ENCODE results near the gene UMPS.
"Not testable (repeated sequence)": the region's sequence is repeated elsewhere in the genome, so short reads cannot be mapped to it uniquely, and the experiment has no call there.

UMPS gene

DNA sequence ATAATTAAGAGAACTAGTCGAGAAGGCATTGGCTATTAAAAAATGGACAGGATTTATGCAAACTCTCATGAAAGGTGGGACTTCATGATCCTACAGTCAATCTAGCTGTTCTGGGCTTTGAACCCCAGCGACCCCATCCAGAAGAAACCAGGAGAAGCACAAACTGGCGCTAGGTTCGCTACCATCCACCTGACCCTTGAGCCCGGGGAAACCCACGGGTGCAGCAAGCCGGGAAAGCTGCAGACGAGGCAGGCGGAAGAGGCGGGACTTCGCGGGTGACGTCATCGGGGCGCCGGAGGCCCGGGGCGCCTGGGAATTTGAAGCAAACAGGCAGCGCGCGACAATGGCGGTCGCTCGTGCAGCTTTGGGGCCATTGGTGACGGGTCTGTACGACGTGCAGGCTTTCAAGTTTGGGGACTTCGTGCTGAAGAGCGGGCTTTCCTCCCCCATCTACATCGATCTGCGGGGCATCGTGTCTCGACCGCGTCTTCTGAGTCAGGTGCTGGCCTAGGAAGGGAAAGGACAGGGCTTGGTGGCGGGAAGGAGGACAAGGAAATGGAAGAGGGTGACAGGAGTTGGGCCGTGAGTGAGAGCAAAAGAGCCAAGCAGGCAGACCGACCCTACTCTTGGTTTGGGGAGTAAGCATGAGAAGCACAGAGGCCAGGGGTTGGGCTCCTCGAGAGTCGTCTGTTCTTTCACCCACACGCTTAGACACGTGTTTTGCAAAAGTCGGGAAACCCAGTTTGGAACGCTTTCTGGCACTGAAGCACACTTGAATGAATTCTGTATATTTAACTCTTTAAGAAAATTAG is at the start of gene UMPS:
UMPS (plus strand) TSS at position 324 of the 812 bp plus-strand sequence; CDS start at position 344, 20 bp downstream.
- peak; percentile 87 for DNase-seq (ENCODE audit: low read depth)

DNA sequence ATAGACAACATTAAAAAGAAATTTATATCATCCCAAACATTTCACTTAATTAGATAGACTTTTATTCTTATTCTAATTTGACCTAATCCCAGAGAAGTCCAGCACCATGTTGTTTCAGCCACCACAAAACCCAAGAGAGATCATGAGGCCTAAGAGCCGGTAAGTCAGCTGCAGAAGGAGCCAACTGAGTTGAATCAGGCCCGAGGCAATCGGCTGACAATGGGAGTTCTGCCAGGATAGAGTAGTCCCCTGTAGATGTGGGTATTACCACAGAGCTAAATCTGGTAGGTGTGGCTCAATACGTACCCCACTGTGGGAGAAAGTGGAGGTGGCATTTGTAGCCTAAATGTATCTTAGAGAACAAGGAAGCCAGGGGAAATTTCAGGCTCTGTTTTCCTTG is 49.7 kb upstream of the UMPS start:
- DNase-seq (ENCODE audit: low read depth): no peak

DNA sequence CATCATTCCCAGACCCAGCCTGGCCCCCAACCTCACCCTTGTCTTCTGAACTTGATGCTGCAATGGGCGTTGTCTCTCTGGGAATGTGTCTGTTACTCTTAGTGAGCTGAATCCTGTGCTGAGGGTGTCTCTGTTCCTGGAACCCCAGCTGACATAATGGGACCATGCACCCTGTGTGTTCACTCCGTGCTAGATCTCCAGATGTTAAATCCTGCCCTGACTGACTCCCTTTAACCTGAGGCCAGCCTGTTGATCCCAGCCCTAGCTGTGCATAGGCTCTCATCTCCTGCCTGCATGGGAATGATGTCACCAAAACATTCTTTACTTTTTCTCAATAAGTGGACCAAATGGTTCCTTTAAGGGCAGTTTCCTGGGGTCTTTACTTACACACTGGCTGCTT is 48.0 kb upstream of the UMPS start:
- no peak for DNase-seq (ENCODE audit: low read depth)

DNA sequence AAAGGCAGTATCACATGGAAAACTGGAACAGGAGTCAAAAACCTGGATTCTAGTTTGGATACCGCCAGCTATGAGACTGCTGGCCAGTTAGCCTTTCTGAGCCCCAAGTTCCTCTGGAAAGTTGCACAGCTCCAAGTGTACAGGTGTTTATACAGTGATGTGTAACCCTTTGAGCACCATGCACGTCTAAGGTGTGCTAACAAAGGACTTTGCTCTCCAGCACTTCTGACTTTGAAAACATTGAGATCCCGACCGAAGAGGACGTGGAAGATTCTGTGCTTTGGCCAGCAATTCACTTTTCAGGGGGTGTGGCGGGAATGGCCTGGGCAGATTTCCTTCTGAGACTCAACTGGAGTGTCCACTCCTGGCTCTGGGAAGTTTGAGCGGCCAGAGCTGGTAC is 45.8 kb upstream of the UMPS start:
- no peak for DNase-seq (ENCODE audit: low read depth)

DNA sequence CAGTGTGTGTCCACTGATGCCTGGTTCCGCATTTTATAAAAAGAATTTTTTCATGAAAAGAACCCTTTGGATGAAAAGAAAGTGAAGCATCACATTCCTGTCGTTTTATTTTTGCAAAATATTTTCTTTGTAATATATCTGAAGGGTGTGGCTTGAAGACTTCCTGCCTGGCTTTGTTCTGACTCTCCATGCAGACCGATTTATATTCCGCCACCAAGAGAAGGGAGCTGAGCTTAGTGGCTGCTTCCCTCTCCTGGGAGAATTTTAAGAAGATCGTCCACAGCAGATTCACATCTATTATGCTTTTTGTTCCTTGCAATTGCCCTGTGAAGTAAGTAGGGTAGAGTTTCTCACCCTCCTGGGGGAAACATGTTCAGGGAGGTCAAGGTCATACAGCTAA is 45.2 kb upstream of the UMPS start:
- DNase-seq (ENCODE audit: low read depth): no peak

DNA sequence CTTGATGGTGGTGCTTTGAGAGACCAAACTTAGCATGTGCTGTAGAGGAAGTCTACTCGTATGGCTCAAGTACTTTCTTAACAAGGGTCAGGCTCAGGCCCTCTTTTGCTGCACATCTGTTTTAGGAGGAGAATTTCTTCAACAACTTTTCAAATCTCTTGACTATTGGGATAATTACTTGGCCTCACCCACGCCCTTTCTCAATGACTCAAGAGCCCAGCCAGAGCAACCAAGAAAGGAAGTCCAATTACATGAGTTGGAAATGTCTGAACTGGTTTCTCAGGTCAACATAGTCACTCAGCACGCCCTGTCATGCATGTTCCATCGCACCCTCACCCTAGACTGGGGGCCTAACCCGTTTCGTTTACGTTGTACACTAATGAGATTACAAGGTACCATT is 44.8 kb upstream of the UMPS start:
- DNase-seq (ENCODE audit: low read depth): no peak

DNA sequence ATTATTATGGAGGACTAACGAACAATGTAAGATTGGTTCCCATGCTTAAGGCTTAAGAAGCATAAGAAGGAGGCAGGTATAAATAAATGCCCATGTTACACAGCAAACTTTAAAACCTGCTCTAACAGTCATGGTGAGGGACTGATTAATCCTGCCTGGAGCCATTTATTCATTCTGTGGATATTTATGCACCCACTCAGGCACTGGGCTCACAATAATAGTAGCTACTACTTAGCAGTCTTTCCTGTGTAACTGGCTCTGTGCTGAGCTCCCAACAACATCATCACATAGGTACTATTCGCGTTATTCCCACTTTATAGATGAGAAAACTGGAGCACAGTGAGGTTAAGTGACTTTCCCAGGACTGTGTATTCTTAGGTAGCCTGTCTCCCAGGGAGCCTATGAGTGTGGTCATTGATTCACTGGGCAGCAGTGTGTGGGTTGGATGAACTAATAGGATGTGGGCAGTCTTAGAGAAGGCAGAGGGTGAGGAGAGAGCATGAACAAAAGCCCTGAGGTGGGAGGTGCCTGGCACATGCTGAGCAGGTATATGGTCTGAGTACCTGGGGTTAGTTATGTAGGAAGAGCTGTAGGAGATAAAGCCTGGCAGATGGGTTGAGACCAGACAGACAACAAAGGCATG is 44.1 kb upstream of the UMPS start:
- no peak for DNase-seq (ENCODE audit: low read depth)

DNA sequence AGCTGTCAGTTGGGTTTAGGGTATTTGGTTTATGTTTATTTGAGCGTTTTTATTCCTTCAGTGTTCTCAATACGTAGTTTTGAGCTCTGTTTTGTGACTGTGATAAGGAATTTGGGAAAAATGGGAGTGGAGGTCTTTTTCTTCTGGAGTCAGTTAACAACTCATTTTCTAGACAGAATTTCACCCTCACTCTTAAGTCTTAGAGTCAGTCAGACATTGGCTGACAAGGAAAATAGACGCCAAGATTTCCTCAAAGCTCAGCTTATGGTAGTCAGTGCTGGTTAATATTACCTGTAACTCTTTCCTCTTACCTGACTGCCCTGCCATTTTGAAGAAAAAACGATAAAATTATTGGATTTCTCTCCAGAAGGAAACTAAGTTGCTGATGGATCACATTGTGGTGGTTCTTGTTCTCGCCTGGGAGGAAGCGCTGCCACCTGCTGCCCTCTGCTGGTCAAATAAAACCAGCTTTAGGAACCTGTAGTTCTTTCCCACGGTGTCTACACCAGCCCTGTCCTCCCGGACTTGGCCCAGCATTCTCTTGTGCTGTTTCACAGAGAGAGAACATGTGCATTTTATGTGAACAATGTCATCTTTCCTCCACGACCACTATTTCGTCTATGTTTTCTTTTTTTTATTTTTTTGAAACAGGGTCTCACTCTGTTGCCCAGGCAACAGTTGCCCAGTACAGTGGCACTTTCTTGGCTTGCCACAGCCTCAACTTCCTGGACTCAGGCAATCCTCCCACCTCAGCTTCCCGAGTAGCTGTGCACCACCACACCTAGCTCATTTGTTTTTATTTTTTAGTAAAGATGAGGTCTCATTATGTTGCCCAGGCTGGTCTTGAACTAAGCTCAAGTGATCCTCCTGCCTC is 41.4 kb upstream of the UMPS start:
- DNase-seq (ENCODE audit: low read depth): peak; percentile 61

DNA sequence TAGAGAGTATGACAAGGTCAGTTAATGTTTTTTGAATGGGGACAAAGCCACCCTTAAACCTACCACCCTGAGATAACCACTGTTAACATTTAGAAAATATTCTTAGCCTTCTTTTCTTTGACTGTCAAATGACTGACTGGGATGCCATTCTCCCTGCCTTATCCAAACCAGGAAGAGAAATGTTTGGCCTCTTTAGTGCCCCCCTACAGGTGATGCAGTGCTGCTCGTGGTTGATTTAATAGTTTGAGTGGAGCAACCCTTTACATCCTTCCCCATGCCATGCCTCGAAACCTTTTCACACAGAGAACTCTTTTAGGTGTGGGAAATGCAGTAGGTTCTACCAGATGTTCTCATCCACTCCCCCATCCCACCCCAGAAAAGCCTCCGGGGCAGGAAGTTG is 38.7 kb upstream of the UMPS start:
- no peak for DNase-seq (ENCODE audit: low read depth)

DNA sequence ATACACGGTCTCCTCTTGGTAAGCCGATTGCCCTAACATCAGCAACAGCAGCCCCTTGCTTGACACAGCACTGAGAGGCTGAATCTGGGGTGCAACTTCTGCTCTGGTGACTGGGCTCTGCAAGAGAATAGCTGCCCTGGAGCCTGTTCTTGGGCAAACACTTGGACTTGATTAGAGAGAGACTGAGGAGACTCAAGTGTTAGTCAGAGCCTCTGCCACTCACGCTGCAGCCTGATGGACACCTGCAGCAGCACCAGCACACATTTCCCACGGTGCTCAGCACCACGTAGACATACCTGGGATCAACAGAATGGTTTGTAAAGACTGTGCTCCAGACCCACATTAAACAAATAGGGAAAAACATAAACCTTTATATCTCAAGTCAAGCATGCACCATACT is 35.8 kb upstream of the UMPS start:
- no peak for DNase-seq (ENCODE audit: low read depth)

DNA sequence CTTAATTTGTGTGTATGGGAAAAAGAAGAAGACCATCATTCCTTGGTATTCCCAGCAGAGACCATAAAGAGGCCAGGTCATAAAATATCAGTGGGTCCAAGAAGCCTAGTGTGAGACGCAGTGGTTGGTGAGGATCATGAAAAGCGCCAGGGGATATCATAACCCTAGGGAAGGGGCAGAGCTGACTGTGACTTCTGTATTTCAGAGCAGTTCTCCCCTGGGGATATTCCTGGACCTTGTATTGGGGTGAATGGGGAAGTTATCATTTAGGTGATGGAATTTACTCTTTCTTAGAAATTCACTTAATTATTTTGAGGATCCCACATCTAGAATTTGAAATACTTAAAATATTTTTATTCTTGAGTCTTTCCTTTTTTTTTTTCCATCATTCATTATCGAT is 34.9 kb upstream of the UMPS start:
- DNase-seq (ENCODE audit: low read depth): no peak

DNA sequence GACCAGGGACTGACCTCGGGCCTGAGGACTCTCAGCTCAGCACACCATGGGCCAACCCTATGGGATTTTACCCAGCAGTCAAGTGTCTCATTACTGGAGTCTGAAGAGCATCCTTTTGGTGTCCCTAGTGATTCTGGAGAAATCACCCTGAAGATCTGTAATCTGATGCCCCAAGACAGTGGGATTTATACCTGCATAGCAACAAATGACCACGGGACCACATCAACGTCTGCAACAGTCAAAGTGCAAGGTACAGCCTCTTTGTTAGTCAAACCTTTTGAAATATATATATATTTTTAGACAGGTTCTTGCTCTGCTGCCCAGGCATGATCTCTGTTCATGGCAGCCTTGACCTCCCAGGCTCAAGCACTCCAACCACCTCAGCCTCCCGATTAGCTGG is 34.2 kb upstream of the UMPS start:
- DNase-seq (ENCODE audit: low read depth): no peak

DNA sequence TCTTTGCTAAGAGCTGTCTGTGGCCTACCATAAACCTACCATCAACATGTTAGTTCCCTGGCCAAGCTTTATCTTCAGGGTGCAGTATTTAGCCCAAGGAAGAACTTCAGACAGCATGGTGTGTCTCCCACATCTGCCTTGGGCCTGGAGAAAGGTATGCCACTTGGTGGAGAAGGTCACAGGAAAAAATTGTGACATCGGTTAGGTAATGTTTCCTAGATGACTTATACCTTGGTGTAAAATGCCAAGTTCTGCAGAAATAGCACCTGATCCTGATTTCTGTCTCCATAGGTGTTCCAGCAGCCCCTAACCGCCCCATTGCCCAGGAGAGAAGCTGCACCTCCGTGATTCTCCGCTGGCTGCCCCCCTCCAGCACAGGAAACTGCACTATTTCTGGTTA is 33.0 kb upstream of the UMPS start:
- DNase-seq (ENCODE audit: low read depth): no peak

DNA sequence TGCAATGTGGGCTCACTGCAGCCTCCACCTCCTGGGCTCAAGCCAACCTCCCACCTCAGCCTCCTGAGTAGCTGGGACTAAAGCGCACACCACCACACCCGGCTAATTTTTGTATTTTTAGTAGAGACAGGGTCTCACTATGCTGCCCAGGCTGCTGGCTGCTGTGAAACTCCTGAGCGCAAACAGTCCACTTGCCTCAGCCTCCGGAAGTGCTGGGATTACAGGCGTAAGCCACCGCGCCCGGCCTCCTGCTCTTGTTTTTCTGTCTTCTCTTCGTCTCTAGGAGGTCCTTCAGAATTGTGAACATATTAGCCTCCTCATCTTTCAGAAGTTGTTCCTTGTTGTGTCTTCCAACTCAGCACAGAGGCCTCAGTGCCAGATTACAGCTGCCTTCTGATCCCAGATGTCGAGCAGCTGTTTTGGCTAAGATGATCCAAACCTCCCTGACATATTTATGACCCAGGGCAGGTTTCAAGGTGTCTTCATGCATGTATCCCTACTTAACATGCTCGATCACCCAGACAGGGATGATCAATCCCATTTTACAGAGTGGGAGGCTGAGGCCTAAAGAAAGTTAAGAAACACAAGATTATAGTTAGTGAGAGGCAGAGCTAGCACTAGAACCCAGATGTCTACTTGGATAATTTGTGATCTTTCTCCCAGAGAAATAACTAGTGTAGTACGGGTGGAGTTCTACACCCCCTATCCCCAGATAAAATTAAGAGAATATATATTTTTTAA is 32.1 kb upstream of the UMPS start:
- DNase-seq (ENCODE audit: low read depth): no peak

DNA sequence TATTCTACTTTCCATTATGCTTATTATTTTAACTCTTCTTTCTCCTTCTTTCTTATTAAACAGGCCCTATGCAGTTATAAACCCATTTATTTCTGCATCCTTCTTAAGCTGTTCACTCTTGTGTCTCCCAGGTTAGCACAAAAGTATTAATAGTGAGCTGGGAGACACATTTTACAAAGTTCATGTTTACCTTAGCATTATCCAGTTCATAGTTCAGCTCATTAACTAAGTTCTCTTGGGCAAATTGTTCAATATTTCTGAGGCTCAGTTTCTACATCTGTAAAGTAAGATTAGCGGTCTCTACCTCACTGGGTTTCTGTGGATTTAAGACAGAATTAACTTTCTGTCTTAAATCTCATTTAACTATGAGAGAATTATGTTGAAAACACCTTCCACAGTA is 31.2 kb upstream of the UMPS start:
- no peak for DNase-seq (ENCODE audit: low read depth)

DNA sequence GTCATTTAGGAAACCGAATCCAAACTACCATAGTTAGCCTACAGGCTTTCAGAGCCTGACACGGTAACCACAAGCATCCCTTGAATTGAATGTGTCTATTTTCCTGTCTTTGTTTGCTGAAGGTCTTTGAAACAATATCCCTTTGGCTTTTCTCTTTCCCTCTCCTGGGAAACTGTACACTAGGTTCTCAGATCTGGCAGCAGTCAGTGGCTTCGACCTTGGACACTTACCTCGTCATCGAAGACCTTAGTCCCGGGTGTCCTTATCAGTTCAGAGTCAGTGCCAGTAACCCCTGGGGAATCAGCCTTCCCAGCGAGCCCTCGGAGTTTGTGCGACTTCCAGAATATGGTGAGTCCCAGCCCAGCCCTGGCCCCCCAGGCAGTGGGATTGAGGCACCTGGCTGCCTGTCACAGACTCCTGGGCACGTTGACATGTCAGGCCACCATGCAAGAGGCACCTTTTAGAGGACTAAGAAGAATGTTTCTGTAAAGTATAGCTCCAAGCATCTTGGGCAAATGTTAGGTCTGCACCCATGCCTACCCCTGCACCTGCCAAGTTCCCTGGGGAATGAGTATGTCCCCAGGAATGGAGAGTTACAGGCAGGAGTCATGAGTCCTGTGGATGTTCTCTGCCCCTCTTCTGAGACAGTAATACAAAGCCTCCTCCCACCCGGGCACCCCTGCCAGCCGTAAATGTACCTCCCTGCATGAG is 30.4 kb upstream of the UMPS start:
- DNase-seq (ENCODE audit: low read depth): no peak

DNA sequence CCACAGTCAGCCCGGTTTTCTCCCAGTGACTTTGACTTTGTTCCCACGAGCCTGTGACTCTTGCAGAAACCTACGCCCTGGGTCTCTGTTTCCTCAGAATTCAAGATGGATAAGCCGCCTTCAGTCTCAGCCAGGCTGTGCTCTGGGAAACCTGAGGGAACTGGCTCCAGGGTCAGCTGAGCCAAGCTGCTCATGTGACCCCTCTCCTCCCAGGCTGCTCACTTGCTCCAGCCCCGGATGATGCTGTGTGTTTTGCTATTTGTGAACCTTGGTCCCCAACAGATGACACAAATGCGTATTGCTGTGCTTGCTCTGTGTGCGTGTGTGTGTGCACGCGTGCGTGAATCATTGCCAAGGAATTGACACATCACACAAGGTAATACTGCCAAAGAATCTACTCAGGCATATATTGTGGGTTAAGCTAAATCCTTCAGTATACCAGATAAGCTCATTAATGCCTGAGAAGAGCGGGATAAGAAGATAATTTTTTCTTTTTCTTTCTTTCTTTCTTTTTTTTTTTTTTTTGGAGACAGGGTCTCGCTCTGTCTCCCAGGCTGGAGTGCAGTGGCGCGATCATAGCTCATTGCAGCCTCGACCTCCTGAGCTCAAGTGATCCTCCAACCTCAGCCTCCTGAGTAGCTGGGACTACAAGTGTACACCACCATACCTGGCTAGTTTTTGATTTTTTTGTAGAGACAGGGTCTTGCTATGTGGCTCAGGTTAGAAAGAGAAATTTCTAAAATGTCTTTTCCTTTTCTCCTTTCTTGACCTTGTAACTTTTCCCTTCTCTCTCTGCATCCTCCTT is 29.2 kb upstream of the UMPS start:
- DNase-seq (ENCODE audit: low read depth): no peak

DNA sequence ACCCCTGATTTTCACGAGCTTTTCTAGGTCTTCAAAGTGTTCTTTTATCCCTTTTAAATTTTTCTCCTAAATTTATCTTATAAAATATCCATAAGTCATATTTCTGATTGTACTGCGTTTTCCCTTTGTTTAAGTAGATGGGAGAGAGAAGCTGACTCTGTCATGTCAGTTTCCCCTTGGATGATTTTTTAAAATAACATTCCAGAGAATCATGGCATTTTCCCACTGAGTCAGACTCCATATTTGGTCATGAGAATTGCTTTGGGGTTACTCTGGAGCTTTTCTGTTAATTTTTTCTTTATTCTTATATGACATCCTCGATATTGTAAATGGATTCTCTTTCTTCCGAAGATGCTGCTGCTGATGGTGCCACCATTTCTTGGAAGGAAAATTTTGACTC is 28.6 kb upstream of the UMPS start:
- DNase-seq (ENCODE audit: low read depth): no peak

DNA sequence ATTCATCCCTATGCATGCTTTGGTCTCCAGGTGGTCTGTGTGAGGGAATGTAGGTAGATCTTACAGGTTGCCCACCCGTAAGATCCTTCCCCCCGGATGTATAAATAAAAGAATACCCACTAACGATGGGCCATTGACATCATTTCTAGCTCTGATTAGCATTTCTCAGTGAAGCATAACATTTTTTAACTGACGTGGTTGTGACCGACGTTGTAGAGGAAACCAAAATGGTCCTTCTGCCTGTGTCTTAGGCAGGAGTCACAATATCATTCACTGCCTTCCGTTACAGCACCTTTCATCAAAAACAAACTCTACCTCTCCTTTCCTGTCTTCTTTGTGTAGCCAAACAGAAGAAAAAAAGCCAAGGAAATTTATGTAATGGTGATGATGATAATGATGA is 27.3 kb upstream of the UMPS start:
- DNase-seq (ENCODE audit: low read depth): no peak

DNA sequence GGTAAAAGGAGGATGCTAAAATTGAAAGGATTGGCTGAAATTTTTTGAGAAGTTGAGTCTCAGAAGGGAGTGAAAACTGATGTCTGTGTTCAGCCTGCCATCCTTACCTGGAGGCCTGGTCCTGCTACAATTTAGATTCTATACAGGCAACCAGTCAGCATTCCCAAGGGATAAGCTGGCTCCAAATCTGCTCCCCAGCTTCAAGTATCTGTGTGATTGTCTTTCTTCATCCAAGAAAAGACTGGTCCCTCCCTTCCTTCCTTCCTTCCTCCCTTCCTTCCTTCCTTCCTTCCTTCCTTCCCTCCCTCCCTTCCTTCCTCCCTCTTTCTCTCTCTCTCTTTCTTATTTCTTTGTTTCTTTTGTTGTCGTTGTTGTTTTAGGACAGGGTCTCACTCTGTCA is 24.7 kb upstream of the UMPS start:
- no peak for DNase-seq (ENCODE audit: low read depth)

DNA sequence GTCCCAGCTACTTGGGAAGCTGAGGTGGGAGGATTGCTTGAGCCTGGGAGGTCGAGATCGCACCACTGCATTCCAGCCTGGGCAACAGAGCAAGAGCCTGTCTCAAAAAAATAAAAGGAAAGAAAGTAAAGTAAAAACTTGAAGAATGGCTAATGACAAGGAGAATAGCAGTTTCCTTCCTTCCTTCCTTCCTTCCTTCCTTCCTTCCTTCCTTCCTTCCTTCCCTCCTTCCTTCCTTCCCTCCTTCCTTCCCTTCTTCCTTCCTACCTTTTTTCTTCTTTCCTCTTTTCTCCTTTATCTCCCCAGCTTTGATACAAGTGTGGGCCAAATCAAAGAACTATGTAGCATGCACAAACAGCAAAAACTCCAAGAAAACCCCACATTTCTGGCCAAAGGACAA is 23.0 kb upstream of the UMPS start:
- DNase-seq (ENCODE audit: low read depth): not testable (repeated sequence)

Measured in activated gamma-delta T cell treated with anti-CD3 and anti-CD28 coated beads, Interleukin-2, amount 50 U/mL, for 16 hours (primary cell).